ENCODE data around the gene CBX6.

The CBX6 gene

GRCh38 chr22:38834991-38835390, 37.0 kb downstream of the CBX6 start:
- DNase-seq: no peak

GRCh38 chr22:38834215-38834953, 37.6 kb downstream of the CBX6 start:
- no peak for DNase-seq

GRCh38 chr22:38833061-38833460, 39.0 kb downstream of the CBX6 start:
- DNase-seq: no peak

GRCh38 chr22:38832005-38832978, 39.7 kb downstream of the CBX6 start:
- DNase-seq: no peak

GRCh38 chr22:38831166-38831945, 40.7 kb downstream of the CBX6 start:
- DNase-seq: peak; percentile 4

- DNase-seq: no peak
Observed at GRCh38 chr22:38830845-38831108, 41.2 kb downstream of the CBX6 start.

- no peak for DNase-seq
Observed at GRCh38 chr22:38830026-38830844, 41.8 kb downstream of the CBX6 start.

GRCh38 chr22:38829485-38829884, 42.5 kb downstream of the CBX6 start:
- DNase-seq: no peak

GRCh38 chr22:38828616-38829205, 43.3 kb downstream of the CBX6 start:
- no peak for DNase-seq

GRCh38 chr22:38828191-38828590, 43.8 kb downstream of the CBX6 start:
- no peak for DNase-seq

- DNase-seq: no peak
Observed at GRCh38 chr22:38827510-38827909, 44.5 kb downstream of the CBX6 start.

GRCh38 chr22:38826801-38827200, 45.2 kb downstream of the CBX6 start:
- DNase-seq: no peak

- no peak for DNase-seq
Observed at GRCh38 chr22:38826386-38826785, 45.6 kb downstream of the CBX6 start.

GRCh38 chr22:38824585-38824984, 47.4 kb downstream of the CBX6 start:
- DNase-seq: peak; percentile 4

GRCh38 chr22:38823637-38824036, 48.4 kb downstream of the CBX6 start:
- no peak for DNase-seq

- no peak for DNase-seq
Observed at GRCh38 chr22:38823076-38823475, 48.9 kb downstream of the CBX6 start.

GRCh38 chr22:38820020-38820419, 52.0 kb downstream of the CBX6 start:
- no peak for DNase-seq

GRCh38 chr22:38819387-38819940, 52.6 kb downstream of the CBX6 start:
- DNase-seq: no peak

GRCh38 chr22:38817196-38817595, 54.8 kb downstream of the CBX6 start:
- DNase-seq: no peak

- DNase-seq: no peak
Observed at GRCh38 chr22:38815842-38816241, 56.2 kb downstream of the CBX6 start.
